GM19238 (cell line): ENCODE data around the gene TBC1D10A.

Experiments
- DNase-seq: peaks from one replicate; pipeline ENCODE4 v3.0.0; 2011; ENCODE audit warnings: low spot score; ENCODE audit not compliant: insufficient read length

Gene TBC1D10A

DNA sequence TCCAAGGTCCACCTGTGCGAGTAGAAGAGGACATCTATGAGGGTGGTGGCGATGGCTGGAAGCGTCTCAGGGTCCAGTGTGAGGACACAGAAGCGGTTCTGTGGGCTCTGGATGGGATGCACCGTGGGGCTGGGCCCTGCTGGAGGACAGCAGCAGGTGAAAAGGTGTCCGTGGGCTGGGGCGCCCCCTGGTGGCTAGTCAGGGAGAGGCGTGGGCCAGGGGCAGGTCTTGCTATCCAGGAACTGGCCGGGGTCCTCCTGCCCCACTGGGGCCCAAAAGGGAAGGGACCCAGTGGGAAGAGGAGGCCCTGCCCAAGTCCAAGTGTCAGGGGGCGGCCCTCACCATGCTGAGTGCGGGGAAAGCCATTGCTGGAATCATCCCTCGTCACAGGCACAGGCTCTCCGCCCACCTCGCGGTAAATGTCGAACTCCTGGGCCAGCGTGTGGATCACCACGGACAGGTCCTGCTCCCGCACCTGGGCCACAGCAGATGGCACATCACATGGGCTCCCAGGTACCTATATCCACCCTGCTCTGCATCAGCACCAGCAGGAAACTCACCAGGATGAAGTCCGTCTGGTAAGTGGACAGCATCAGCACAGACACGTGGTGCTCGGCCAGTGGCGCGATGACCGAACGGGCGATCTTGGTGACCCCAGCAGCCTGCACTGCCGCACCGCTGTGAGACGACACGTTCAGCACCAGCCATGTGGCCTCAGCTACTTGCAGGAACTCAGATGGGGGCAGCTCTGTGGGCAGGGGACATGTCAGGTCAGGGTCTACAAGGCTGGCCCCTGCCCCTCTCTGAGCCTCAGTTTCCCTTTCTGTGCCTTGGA is 39.7 kb downstream of the TBC1D10A start:
- DNase-seq = peak; percentile 76

DNA sequence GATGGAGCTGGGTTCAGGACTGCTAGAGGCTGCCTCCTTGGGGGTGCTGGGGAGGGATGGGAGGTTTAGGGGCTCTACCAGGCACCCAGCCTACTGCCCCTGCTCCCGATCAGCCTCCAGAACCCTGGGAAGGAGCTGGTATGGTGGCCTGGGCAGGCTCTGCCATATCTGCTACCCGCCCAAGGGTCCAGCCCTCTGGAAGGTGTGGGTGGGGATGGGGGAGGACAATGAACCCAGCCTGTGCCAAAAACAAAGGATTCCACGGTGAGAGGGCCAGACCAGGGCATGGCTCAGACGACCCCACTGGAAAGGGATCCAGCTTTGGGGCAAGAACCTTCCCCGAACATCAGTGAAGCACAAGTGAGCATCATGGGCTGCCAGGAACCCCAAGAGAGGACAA is 40.4 kb downstream of the TBC1D10A start:
- no peak for DNase-seq

DNA sequence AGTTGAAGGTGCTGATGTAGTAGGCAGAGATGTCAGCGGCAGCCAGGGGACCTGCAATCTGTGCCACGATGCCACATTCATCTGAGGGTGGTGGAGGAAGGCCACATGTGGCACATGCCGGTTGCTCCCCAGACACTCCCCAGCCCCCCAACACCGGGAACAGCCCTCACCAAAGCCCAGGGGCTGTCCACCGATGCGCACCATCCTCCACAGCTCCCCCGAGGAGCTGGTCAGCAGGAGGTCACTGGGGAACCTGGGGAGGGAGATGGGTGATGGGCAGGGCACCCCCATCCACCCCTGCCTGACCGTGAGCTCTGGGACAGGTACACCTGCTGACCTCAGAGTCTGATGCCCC is 40.9 kb downstream of the TBC1D10A start:
- no peak for DNase-seq

DNA sequence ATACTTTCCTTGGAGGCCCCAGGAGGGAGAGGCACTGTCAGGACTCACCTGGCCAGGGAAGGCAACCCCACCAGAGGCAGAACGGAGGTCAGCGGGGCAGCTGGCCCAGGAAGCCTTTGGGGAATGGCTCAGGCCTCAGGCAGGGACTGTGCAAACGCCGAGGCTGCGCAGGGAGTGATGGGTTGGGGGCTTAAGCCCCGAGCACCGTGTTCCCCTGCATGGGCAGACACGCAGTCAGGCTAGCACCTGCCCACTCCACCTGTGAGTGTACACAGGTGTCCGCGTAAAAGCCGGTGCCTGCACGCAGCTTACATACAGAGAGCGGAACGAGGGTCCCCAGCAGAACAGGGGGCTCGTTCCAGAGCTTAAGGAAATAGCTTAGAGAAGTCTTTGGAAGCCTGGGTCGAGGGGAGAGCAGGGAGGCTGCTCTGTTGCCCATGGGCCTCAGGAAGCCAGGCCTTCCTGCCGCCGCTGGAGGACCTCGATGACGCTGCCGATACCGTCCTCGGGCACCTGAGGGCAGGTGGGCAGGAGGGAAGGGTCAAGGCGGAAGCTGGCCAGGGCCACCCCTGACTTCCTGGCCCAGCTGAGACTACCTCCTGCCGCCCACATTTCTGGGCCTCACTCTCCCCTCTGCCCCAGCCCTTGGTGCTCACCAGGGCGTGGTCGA is 41.4 kb downstream of the TBC1D10A start:
- DNase-seq = no peak

DNA sequence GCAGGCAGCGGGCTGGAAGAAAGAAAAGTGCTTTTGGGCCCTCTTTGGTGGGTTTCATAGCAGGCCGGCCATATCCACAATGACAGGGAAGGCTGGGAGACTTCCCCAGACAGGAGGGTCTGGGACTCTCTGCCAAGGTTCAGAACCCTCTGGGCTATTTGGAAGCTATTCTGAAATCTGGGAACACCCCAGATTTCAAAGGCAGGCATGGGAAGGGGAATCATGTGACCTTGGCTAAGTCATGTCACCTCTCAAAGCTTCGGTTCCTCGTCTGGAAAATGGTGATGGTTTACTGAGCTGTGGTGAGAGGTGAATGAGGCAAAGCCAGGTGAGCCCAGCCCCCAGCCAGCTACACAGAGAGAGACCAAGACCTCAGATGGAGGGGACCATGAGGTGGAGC is 42.1 kb downstream of the TBC1D10A start:
- DNase-seq = no peak

DNA sequence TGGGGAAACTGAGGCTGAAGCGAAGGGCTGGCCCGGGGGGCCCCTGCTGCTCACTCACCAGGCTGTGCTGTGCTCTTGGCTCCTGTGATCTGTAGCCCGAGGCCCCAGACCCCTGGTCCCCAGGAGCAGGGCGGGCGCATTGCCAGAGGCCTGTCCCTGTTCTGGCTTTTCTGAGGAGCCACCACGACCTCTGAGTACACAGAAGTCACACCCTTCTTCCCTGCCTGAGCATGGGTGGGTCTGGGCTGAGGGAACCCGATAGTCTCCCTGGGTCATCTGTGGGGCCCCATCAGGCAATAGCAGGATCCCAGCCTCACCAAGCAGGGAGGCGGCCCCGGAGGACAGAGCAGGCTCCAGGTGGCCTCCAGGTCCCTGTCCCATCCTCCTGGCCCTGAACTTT is 42.6 kb downstream of the TBC1D10A start:
- no peak for DNase-seq

DNA sequence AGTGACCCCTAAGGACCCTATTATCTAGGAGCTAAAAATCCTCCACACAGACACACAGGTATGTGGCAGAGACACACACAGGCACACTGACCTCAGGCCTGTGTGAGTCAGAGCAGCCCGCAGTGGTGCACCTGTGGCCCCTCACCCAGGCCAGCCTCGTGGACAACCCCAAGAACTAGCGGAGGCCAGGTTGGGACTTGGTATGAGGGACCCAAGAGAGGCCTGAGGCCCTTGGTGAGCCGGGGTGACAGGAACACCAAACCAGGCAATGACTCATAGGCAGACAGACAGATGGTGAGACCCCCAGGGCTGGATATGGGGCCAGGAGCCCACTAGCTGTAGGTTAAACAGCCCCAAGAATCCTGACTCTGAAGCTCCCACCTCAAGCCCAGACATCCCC is 43.4 kb downstream of the TBC1D10A start:
- no peak for DNase-seq

DNA sequence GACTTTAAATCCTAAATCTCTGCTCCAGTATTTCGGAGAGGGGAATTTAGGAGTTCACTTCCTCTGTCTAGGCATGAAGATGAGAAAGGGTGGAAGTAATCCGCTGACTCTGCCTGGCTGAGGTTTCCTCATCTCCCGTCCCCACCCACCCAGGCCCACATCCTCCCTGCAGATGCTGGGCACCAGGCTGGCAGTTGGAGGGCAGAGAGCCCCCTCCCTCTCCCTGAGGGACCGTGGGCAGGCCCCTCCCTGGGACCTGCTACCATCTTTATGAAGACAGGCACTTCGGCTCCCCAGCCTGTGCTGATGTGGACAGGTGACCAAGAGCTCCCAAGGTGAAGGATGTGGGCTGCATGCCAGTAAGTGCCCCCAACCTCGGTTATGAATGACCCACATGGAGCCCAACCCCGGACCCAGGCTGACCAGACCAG is 44.1 kb downstream of the TBC1D10A start:
- no peak for DNase-seq

DNA sequence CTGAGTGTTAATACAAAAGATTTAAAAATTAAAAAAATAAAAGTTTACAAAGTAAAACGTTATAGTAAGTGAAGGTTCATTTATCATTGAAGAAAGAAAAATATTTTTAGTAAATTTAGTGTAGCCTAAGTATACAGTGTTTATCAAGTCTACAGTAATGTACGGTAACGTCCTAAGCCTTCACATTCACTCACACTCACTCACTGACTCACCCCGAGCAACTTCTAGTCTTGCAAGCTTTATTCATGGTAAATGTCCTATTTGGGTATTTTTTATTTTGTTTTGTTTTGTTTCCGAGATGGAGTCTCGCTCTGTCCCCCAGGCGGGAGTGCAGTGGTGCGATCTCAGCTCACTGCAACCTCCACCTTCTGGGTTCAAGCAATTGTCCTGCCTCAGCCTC is 46.2 kb downstream of the TBC1D10A start:
- no peak for DNase-seq

DNA sequence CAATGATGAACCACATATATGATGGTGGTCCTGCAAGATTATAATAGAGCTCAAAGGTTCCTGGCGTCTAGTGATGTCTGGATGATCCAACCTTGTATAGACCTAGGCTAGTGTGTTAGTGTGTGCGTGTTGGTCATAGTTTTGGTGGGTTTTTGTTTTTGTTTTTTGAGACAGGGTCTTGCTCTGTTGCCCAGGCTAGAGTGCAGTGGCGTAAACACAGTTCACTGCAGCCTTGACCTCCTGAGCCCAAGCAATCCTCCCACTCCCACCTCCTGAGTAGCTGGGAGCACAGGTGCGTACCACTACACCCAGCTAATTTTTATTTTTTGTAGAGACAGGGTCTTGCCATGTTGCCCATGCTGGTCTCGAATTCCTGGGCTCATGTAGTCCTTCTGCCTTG is 46.8 kb downstream of the TBC1D10A start:
- no peak for DNase-seq

DNA sequence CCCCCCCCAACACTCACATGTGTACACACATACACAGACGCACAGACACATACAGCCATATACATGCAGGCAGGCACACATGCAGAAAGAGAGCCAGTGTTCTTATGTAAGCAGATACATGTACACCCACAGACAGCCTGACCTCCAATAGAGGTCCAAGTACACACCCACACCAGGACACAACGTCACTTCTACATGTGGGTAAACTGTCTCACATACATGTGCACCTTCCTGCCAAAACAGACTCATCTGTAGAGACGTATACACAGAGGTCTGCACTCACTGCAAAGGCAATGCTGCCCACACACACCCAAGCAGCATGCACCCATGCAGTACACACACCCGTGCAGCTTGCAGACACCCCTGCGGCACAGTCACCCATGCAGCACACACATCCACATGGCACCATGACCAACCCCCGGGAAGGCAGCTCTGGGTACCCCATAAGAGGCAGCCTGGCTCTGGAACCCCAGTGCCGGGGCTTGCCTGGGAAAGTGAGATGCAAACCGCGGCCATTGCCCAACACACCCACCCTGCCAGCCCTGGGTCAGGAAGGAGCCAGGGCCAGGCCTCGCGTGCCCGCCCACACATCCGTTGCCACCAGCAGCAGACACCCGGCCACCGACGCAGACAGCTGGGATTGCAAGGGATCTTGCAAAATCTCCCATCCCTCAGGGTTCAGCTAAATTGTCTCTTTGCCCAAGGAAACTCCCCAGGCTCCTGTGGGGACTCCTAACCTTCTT is 47.5 kb downstream of the TBC1D10A start:
- DNase-seq = no peak

DNA sequence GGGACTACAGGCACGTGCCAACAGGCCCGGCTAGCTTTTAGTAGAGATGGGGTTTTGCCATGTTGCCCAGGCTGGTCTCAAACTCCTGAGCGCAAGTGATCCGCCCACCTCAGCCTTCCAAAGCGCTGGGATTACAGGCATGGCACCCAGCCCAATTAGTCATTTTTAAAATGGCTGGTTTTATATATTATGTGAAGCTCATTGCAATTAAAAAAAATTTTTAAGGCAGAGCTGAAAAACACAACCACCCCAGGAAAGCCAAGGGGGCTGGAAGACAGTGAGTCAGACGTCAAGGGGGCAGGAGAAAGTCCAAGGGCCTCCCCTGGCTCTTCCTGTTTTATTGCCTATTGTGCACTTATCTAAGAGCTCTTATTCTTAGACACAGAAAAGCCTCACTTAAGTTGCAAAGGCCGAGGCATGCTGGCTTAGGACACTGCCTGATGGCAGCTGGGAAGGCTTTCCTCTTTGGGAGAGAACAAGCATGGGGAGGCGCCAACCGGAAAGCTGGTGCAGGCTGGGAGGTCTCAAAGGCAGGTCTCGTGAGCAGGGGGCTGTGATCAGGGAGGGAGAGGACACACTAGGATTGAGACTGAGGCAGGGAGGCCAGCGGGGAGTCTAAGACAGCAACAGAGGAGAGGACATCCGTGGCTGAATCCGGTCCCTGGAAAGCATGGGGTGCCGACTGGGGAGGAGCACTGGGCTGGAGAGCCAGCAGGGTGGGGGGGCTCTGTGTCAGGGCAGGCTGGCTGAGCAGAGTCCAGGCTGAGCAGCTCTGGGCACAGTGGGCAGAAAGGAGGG is 49.0 kb downstream of the TBC1D10A start:
- no peak for DNase-seq

DNA sequence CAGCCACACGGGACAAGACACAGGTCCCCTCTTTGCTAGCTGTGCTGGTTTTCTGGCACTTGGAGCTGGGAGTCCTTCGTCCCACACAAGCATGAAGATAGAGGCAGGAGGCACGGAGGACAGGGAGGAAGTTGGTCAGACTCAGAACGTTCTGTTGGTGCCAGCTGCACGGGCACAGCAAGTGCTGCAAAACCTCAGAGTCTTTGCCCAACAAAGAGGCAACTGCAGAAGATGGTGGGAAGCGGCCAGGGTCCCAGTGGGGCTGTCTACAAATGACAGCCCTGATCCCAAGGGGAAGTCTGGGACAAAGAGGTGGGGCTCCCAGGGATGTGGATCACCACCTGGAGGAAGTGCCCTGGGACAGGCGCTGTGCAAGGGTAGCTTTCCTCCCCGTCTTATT is 50.7 kb downstream of the TBC1D10A start:
- no peak for DNase-seq

DNA sequence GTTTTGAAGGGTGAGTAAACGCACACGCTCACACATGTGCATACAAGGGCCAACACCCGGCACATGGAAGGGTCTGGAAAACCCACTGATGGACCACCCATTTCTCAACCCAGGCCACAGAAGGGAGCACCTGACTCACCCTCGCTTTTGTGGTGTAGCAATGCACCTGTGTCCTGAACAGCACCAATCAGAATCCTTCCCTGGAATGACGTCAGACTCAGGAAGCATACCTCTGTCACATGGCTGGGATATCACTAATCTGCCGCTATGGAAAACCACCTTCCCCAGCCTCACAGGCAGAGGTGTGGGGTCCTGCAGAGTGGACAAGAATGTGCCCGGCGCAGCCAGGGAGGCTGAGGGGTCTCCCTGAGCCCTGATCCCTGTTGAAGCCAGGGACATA is 51.1 kb downstream of the TBC1D10A start:
- DNase-seq = no peak

DNA sequence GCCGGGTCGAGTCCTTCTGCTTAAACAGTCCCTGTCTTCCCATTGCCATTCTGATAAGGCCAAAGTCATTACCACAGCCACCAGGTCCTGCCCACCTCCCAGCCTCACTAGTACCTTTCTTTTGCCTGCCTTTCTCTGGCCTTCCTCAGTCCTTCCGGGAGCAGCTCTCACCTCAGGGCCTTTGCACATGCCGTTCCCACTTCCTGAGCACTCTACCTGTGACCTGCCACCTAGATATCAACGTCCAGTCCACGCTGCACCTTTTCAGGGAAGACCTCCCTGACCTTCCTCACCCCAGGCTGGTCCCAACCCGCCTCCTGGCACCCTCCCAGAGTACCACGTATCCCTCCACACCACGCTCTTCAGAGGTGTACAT is 52.3 kb downstream of the TBC1D10A start:
- no peak for DNase-seq

DNA sequence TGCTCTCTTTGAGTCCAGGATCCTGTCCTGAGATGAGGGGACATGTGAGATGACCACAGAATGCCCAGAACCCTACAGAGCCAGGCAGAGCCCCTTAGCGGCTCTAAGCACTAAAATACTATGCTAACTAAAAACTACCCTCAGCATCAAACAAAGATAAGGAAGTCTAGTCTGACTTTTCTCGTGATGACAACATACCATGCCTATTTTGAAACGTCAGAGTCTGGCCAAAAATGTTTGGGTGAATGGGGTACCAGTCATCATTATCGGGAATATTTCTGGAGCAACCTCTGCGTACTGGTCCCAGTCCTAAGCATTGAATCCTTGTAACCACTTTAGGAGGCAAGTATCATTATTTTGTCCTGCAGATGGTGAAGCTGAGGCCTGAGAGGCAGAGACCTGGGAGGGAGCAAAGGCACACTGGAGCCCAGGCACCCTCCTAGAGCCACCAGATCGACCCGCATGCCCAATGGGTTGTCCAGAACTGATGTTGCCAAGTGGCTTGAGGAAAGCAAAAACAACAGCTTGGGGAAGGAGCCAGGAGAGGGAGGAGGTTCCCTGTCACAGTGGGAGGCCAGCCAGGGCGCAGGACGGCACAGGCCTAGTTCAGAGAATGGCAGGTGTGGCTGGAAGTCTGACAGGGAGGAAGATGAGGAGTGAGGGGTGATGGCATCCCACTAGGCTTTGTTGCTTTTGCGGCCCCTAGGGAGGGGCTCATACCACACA is 52.9 kb downstream of the TBC1D10A start:
- no peak for DNase-seq

DNA sequence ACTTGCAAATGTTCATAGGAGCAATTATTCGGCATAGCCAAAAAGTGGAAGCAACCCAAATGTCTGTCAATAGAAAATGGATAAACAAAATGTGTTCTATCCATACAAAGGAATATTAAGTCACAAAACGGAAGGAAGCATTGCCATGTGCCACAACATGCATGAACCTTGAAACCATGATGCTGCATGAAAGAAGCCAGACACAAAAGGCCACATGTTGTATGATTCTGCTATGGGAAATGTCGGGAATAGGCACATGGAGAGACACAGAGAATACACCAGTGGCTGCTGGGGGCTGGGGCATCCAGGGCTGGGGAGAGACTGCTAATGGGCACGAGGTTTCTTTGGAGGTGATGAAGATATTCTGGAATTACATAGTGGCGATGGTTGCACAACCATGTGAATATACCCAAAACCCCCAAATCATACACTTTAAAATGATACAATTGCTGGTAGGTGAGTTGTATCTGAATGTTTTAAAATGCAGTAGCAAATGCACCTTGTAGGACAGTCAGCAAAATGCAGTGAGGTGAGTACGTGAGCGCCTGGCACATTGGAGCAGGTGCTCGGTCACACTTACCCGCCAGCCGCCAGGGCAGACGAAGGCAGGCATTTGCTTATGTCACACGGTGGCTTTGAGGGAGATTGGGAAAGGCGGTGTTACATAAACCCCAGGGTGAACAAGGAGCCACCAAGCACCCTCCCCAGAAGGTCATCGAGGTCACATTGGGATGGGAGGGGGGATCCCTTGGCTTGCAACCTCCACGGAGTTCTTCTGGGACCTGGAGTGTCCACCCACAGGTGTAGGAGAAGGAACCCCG is 53.8 kb downstream of the TBC1D10A start:
- no peak for DNase-seq

DNA sequence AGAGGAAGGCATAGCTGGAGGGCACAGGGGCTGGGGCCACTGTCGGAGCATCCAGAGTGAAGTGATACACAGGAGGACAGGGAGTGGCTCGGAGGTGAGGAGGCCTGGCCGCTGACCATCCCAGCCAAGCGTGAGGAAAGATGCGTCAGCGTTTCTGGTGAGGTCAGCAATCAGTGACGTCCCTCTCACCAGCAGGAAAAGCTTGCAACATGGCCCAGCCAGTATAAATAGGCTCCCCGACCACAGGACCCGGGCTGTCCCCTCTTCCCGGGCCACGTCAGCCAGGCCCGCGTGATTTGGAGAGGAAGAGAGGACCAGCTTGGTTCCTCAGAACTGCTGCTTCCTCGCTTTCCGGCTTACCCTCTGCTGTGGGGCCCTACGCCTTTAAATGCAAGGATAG is 55.9 kb downstream of the TBC1D10A start:
- no peak for DNase-seq

DNA sequence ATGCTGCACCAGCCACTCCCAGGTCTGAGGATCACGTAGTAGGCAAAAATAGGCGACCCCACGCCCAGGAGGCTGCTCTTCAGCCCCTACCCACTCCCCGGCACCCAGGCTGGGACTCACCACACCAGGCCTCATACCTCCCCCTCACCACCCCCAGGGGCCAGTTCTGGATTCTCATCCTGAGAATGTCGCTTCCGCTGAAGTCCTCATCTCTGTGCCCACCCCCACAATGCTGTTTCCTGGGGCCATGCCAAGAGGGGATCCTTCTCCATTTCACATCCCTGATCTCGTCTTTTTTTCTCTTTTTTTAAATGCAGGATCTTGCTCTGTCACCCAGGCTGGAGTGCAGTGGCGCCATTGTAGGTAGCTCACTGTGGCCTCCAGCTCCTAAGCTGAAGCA is 58.4 kb downstream of the TBC1D10A start:
- DNase-seq = no peak
